ENCODE results near the gene FADS2.

The FADS2 gene

DNA sequence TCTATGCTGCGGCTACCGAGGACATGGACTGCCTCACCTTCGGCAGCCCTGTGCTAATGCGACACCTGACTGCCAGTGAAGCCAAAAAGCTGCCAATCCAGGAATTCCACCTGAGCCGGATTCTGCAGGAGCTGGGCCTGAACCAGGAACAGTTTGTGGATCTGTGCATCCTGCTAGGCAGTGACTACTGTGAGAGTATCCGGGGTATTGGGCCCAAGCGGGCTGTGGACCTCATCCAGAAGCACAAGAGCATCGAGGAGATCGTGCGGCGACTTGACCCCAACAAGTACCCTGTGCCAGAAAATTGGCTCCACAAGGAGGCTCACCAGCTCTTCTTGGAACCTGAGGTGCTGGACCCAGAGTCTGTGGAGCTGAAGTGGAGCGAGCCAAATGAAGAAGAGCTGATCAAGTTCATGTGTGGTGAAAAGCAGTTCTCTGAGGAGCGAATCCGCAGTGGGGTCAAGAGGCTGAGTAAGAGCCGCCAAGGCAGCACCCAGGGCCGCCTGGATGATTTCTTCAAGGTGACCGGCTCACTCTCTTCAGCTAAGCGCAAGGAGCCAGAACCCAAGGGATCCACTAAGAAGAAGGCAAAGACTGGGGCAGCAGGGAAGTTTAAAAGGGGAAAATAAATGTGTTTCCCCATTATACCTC, 32.1 kb upstream of the FADS2 start:
- DNase-seq (ENCODE audit: low spot score), result no peak

DNA sequence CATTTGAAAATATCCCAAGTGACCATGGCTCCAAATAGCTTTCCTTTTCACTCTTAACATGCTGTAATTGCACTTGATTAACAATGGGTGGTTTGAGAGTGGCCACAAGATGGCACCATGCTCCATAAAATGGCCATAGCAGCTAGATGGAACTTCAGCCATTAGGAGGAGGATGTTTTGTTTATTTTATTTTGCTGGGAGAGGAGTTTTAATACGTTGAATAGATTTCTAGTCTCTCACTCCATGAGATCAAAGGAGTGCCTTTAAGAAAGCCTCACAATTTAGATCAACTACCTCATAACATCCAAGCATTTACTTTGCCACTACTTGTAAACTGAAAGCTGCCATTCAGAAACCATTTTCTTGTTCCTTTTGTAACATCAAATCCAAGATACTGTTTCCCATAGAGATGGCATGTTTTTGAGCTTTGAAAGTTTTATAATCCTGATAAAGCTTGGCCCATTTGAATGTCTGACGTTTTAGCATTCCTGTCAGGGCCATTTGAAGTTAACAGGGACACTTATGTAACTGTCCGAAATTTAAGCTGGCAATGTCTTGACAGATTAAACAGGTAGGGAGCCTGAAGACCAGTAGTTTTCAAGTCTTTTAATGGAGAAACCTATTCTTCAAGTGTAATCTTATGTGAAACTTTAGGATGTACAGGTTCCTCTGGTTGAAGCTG, 30.7 kb upstream of the FADS2 start:
- DNase-seq (ENCODE audit: low spot score), result peak; percentile 86

DNA sequence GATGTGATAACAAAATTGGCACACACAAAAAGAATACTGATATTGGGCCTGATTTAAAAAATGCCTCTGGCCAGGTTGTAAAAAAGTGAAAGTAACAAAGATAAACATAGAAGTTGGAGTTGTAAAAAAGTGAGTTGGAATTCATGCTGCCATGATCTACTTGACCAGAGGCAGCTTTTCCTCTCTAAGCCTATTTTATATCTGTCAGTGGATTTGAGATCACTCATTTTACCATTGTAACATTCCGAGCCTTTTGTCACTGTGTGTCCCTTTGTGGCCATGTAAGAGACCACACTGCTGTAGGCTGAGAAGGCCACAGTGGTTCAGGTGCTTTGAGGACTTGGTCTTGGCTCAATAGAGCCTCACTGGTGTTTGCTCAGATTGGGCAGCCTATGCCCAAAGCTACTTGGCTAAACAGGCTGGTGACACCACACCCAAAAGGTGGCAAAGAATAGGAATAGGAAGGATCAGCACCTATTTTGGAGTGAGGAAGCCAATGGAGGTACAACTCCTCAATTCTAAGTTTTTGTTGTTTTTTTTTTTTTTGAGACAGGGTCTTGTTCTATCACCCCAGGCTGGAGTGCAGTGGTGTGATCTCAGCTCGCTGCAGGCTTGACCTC, 28.3 kb upstream of the FADS2 start:
- DNase-seq (ENCODE audit: low spot score), result no peak

DNA sequence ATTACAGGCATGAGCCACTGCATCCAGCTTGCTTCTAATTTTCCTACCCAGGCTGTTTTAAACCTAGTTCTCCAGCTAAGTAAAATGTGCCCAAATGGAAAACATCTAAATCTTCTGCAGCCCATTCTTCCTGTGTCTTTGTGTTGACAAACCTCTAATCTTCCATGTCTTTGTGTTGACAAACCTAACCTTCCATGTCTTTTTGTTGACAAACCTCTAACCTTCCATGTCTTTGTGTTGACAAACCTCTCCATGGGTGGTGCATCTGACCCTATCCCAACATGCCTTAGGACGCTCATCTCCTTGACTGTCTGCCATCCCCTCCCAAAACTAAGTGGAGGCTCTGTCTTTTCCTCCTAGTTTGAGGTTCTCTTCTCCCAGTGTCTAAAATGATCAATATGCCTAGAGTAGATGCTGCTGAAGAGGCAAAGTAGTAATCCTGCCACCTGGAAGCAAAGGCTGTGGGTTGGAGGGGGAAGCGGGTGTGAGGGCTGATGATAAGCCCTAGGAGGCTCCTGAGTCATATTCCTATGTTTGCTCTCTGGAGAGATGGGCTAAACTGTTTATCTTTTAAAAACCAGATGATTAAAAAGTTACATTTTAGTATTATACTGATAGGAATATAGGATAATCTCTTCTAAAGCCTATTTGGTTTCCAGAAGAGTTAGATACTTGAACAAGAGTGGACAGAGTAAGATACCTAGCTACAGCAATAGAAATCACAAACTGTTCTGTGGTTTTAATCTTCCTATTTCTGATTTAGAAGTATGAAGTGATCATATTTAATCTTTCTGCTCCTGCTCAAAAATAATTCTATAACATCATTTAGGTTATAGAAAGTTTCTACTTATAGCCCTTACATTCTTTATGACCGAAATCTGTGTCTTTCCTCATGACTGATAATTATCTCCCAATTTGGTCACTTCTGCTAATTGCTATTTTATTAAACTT, 27.5 kb upstream of the FADS2 start:
- DNase-seq (ENCODE audit: low spot score), result no peak

- DNase-seq (ENCODE audit: low spot score), result no peak
These were observed 25.5 kb upstream of the FADS2 start for GRCh38 chr11:61802605-61803004.

DNA sequence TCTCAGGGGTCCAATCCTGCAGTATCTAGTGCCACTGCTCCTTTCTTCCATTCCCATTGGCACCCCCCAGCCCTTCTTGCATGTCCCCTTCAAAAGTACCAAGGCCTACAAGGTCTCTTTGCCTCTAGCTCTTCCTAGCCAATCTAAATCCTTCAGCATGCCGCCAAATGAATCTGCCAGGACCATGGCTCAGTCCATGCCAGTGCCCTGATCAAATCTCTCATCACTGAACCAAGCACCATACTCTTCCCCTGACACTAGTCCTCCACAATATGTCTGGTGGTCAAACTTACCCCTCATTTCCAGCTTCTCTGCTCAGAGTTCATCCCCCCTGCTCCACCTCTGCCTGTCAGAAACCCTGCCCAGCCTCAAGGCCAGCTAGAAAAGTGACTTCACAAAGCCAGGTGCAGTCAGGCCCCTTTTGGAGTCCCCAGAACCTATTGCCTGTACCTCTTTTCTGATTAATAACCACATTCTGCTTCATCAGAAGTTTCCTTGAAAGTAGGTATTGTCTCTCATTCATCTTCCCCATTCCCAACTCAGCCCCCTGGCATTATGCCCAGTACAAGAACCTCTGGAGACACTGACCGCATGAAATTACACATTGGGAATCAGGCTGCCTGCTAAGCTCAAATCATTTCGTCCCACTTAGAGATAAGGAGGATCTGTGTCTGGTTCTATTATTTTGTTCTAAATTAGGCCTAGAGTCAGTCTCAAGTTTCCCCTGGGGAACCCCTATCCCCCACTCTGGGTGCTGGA, 24.0 kb upstream of the FADS2 start:
- no peak for DNase-seq (ENCODE audit: low spot score)

DNA sequence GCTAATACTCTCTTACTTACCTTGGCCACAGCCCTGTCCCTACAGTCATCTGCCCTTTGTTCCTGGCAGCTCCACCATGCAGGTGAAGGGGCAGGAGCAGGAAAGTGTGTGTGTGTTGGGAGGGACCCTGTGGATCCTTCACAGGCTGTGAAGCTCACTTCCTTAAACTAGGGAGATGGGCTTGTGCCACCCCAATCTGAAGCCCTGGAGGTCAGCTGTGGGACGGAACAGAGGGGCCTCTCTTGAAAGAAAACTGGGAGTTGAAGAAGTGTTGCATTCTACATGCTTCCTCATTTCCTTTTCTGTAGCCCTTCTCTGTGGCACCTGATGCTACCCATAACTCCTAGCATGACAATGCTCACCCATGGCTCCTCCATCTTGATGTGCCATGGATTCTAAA, 23.0 kb upstream of the FADS2 start:
- DNase-seq (ENCODE audit: low spot score), result no peak

GRCh38 chr11:61806785-61807184, 21.3 kb upstream of the FADS2 start:
- no peak for DNase-seq (ENCODE audit: low spot score)

DNA sequence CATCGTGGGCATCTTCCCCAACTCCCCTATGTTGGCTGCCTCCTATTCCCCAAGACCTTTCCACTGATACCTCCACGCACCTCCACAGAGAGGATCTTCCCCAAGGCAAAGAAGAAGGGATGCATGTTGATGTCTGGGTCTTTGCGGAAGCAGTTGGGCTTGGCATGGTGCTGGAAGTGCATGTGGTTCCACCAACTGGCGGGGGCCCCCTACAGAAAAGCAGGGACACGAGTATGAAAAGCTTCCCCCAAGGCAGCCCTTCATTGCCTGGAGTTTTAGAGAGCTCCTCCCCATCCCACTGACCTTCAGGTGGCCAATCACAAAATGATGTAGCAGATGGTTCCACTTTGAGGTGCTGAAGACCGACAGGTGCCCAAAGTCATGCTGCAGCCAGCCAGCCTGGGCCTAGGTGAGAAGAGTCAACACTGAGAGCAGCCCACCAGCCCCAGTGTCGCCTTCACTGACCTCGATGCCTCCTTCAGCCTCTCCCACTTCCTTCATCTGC, 17.4 kb upstream of the FADS2 start:
- DNase-seq (ENCODE audit: low spot score), result no peak

DNA sequence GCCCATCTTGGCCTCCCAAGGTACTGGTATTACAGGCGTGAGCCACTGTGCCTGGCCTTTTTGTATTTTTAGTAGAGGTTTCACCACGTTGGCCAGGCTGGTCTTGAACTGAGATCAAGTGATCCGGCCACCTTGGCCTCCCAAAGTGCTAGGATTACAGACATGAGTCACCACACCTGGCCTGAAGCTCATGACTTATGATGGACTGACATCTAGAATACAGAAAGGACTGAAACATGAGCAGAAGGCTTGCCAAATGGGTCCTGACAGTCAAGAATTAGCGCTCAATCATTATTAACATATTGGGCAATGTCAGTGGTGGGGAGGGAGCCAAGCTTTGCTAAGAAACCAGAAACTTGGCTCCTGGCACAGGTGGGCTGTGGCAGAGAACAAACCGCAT, 16.3 kb upstream of the FADS2 start:
- no peak for DNase-seq (ENCODE audit: low spot score)

- DNase-seq (ENCODE audit: low spot score), result no peak
These were observed 15.2 kb upstream of the FADS2 start for GRCh38 chr11:61812736-61813411.

GRCh38 chr11:61814247-61814957, 13.7 kb upstream of the FADS2 start:
- DNase-seq (ENCODE audit: low spot score), result peak; percentile 23

DNA sequence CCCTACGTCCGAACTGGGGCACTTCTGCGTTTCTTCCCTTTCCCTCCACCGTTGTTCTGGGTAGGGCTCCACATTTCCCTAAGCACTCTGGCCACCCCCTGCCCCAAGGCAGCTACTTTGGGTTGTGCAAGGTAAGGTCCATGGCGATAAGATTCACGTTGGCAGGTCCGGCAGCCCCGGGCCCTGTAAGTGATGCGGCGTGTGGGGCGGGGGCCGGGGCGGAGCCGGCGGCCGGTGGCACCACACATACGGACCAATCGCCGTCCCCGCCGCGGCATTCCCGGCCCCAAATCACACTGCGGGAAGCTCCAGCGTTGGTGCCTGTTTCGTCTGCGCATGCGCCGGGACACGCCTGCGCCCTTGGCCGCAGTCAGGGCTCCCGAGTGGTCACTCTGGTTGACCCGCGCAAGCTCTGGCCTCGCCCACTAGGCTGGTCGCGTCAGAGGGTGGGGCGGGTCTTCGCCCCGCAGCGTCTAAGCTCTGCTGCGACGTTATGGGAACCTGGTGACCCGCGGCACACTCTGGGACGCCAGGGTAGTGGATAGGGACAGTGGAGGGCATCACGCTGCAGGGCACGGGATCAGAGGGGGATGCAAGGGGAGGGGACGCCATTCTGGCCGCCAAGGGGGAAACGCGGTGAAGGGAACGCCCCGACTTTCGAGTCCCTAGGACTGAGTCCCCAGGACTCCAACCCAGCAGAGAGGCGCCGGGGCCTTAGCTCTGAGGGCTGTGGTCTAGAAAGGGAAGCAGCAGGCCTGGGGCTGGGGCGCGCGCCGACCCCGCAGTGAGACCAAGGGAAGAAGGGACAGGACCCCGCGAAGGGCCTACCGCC, 12.9 kb upstream of the FADS2 start:
- DNase-seq (ENCODE audit: low spot score), result no peak

GRCh38 chr11:61815790-61816735, 12.0 kb upstream of the FADS2 start:
- no peak for DNase-seq (ENCODE audit: low spot score)

DNA sequence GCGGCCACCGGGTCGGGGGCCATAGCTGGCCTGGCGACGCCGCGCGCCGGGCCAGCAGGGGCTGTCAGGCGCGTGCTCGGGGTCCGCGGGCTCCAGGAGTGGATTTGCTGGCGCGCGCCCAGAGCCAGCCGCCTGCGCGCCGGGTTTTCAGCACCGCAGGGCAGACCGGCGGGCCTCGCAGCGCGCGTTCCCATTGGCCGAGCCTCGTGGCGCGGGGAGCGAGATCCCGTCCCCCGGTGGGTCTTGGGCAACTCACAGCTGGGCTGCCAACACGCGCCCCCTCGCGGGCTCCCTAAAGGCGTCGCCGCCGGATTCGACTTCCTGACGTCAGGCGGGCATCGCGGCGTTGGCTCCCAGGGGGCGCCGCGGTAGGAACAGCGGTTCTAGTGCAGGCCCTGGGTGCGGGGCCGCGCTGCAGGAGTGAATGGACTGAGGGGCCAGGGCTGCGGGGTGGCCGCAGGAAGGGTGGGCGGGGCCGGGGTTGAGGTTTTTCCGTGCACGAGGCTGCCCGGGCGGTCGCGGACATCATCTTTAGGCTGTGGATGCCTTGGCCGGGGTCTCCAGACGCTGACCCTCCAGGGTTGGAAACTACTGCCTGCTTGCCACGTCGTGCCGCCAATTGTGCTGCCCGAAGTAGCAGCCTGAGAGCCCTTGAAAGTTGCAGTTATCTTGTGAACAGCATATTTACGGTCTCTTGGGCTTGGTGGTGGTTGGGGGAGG, 11.2 kb upstream of the FADS2 start, which contains the start of gene FADS1:
TSS of gene FADS1 (minus strand) at position 268 of the 720 bp plus-strand sequence. CDS start at position 194, 74 bp downstream.
- DNase-seq (ENCODE audit: low spot score), result no peak

DNA sequence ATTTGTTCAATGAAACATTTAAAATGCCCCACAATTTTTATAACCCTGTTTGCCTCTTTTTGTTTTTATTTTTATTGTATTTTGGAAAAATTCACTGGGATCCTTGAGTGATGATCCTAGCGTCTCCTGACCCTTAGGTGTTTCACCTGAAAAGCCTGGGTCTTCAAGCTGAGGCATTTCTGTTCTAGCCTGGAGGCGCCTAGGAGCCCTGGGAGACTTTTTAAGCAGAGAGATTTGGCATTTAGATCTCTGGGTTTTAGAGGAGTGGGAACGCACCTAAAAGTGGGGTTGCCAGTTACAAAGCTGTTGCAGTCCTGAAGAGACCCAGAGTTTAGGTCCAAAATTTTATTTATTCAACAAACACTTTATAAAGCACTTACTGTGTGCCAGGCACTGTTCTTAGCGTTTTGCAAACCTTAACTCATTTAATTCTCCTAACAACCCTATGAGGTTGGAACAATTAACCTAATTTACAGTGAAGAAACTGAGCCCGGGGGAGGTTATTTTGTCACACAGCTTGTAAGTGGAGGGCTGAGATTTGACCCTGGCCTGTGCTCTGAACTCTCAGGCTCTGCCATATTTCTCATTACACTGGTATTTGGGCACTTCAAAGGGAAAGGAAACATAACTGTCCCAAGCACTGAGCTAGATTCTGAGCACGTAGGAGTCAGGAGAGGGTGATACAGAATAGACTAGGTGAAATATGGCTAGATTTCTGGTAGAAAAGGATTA, 10.5 kb upstream of the FADS2 start:
- DNase-seq (ENCODE audit: low spot score), result no peak

DNA sequence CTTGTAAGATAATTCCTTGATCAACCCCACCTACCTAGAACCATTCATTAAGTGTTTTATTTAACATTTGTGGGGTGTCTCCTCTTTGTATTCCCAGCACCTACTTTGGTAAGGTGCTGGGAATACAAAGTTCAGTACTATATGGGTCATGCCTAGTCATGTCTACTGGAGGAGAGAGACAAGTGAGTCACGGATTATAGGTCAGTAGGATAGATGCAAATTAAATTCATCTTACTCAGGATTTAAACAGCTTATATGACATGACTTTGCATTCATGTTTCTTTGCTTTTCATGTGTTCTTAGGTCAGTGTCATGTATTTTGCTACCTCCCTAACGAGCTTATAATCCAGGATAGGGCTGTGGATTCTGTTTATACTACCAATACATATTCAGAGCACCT, 7.9 kb upstream of the FADS2 start:
- no peak for DNase-seq (ENCODE audit: low spot score)
